Measurements from ENCODE around the gene KRT80.

Gene KRT80

DNA sequence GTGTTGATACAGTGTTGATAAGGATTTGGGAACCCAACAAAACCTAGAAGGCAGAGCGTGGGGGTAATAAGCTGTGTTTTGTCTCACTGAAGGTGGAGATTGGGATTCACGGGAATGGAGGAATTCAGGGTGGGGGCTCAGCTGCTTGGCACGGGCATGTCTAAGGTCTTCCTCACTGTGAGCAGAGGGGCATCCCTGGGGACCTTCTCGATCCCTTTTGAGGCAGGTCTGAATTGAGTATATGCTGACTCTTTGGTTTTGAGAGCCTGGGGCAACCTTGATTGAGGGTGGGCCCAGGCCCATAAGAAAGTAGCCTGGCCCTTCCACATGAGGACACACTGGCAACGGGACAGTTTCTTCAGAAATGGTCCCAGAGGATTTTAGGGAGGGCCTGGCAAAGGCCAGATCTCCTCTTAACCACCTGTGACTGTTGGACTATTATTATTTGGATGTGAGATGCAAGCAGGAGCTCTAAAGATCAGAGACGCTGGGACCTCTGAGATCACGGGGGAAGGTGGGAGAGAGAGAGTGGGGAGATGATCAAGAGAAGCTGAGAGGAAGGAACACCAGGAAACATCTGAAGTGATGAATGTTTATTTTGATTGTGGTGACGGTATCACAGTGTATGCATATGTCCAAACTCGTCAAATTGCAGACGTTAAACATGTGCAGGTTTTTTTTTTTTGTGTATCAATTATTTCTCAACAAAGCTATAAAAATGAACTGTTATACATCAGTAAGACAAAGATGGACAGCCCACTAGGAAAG, 63.9 kb downstream of the KRT80 start:
- DNase-seq, result no peak

GRCh38 chr12:52126605-52127578, 64.9 kb downstream of the KRT80 start:
- no peak for DNase-seq

DNA sequence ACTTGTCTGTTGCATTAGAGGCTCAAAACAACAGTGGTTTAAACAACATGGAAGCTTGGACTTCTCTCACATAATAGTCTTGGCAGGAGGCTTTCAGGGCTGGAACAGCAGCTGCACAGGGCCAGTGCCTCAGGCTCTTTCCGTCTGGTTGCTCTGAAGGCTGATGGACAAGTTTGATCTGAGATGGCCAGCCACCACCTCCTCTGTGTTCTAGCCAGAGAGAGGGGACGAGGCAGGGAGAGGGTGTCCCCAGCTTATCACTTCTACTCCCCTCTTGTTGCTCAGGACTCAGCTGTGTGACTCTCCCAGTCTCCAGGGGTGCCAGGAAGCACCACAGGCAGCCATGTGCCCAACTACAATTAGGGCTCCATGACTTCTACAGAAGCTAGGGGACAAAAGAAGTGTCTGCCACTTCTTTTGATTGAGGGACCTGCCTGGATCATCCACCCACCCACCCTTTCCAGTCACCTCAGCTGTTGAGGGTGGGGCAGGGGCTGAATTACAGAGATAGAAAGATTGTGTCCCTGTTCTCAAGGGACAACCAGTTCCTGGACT, 65.7 kb downstream of the KRT80 start:
- no peak for DNase-seq

DNA sequence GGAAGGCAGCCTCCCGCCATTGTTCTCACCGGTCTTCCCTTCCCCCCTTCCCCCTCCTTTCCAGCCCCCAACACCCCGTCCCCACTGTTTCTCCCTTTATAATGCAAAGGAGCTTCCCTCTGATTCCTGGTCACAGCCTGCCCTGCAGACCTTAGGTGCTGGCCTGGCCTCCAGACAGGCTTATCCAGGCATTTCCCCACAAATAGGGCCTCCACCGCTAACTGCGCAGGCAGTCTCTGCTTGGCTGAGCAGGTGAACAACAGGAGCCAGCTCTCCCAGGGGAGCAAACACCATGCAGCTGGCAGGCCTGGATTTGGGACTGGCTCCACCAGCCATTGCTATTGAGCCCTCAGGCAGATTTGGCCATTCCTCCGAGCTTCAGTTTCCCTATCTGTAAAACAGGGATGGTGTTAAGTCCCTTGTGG, 66.3 kb downstream of the KRT80 start:
- DNase-seq, result no peak

GRCh38 chr12:52123487-52124186, 68.2 kb downstream of the KRT80 start:
- DNase-seq, result no peak

GRCh38 chr12:52122904-52123303, 68.9 kb downstream of the KRT80 start:
- DNase-seq, result no peak

DNA sequence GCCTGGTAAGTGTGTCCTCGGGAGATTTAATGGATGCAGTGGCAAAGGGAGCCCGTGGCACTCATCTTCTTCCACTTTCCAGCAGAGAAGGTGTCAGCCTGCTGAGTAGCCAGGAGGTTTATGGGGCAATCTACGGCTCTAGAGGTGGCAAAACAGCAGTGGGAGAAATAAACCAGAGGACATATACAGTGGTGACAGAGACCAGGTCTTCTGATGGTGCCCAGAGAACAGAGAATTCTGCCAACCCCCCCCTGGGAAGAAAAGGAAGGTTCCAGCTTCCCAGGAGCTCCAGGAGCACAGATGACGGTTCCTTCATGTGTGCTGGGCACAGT, 69.3 kb downstream of the KRT80 start:
- DNase-seq, result no peak

DNA sequence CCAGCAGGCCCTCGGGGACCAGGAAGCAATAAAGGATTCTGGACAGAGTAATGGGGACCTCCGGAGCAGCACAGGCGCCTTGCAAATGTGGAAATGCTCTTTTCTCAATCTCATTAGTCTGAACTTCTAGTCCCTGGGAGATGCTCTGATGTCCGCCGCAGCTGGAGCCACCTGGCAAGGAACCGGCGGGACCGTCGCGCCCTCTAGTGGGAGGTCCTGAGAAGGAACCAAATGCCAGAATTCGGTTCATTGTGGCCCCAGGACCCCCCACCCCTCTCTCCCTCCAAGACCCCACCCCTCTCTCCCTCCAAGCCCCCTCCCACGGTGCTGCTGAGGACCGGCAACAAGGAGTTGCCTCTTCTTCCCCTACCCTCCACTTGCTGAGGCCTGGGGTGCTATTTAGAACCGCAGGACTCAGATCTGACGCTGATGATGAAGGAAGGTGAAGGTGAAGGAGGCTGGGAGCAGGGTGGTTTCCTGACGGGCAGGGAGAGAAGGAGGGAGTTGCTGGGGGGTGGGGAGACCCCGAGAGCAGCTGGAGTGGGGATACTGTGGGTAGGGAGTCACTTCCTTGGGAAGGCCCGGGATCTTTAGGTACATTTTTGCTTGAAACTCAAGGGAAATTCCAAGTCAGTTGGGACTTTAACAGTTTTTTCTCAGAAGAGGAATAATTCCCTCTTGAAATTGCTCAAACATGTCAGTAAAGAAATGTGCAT, 69.8 kb downstream of the KRT80 start:
- DNase-seq, result no peak

GRCh38 chr12:52120951-52121823, 70.6 kb downstream of the KRT80 start:
- DNase-seq, result no peak

- DNase-seq, result no peak
Observed at GRCh38 chr12:52119398-52120254, 72.2 kb downstream of the KRT80 start.
